Measurements from ENCODE around the gene NKAIN2. TPM values are rescaled to one million over a fixed set of nuclear protein-coding genes. Genes with fewer than 3 reads are reported as not detected.

NKAIN2 gene
- total RNA-seq, 1 experiment from 2014 or later = not detected

DNA sequence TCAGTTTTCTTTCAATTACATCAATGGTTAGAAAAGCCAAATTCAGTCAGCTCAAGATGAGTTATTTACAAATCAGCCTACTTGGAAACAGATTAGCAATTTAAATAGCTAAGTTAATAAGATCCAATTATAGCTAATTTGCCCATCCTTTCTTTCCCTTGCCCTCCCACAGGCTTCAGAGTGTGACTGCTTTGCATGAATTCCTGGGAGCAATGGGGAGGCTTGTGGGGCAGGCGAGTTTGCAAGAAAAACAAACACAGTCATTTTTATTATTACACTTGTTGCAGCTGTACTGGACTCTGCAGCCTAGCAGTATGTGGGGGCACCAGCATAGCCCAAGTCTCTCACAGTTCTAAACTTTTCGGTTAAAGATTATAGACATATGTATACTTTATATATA, 219.0 kb downstream of the NKAIN2 start (continued):
- TF ChIP-seq, protein P1, sequence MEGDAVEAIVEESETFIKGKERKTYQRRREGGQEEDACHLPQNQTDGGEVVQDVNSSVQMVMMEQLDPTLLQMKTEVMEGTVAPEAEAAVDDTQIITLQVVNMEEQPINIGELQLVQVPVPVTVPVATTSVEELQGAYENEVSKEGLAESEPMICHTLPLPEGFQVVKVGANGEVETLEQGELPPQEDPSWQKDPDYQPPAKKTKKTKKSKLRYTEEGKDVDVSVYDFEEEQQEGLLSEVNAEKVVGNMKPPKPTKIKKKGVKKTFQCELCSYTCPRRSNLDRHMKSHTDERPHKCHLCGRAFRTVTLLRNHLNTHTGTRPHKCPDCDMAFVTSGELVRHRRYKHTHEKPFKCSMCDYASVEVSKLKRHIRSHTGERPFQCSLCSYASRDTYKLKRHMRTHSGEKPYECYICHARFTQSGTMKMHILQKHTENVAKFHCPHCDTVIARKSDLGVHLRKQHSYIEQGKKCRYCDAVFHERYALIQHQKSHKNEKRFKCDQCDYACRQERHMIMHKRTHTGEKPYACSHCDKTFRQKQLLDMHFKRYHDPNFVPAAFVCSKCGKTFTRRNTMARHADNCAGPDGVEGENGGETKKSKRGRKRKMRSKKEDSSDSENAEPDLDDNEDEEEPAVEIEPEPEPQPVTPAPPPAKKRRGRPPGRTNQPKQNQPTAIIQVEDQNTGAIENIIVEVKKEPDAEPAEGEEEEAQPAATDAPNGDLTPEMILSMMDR (IDR thresholded peaks at IDR 0.05 in 2 of 3, conservative IDR thresholded peaks at IDR 0.05 in 1 of 3; ENCODE audit: borderline replicate concordance in 1 of 3, insufficient read depth in 1 of 3, low read depth in 2 of 3, low read length in 2 of 3) = no peak
- TF ChIP-seq CBX3 (IDR thresholded peaks at IDR 0.05; ENCODE audit: low read depth) (no peak), POLR2A (IDR thresholded peaks at IDR 0.05; ENCODE audit: borderline replicate concordance, extremely low read depth, insufficient read depth, insufficient read length) (no peak), SP1 (IDR thresholded peaks at IDR 0.05; ENCODE audit: low read depth) (no peak), ZFX (IDR thresholded peaks at IDR 0.05) (no peak)

GRCh38 chr6:124026694-124027093, 223.0 kb downstream of the NKAIN2 start:
- ChIA-PET CTCF (no interaction called here), POLR2A (no interaction called here), RAD21 (ENCODE audit: low non-redundant PET in 1 of 2, low total read pairs in 2 of 2, uncharacterized antibody in 2 of 2, unreplicated experiment in 2 of 2) (no interaction called here)
- no peak overlapping the region for H3K4me2 ChIP-seq (ENCODE audit: low read length)
- no peaks in the 10 kb centered on the region for H3K36me3 ChIP-seq (ENCODE audit: control insufficient read depth in 1 of 2, insufficient read depth in 2 of 2, low read length in 2 of 2)
- no peaks in the 10 kb centered on the region for H4K20me1 ChIP-seq (ENCODE audit: insufficient read depth)
- peaks cover 3% of the 10 kb centered on the region; the same call in 1 of the 2 replicates for H3K27me3 ChIP-seq (ENCODE audit: insufficient read depth, low read length)
- no peaks in the 10 kb centered on the region for H3K4me1 ChIP-seq (ENCODE audit: control insufficient read depth in 1 of 2, insufficient read depth in 2 of 2, low read length in 2 of 2)
- TF ChIP-seq FOSL1 (IDR thresholded peaks at IDR 0.05; ENCODE audit: low read depth) (no peak), EZH2phosphoT487 (IDR thresholded peaks at IDR 0.05; ENCODE audit: borderline replicate concordance) (no peak), CBX3 (IDR thresholded peaks at IDR 0.05; ENCODE audit: low read depth) (no peak), ZFX (IDR thresholded peaks at IDR 0.05) (no peak), TCF7L2 (IDR thresholded peaks at IDR 0.05; ENCODE audit: borderline replicate concordance, extremely low read depth, insufficient read depth, insufficient read length) (no peak), POLR2AphosphoS5 (IDR thresholded peaks at IDR 0.05; ENCODE audit: low read depth, low read length) (no peak), SIN3A (IDR thresholded peaks at IDR 0.05; ENCODE audit: low read depth) (no peak), SP1 (IDR thresholded peaks at IDR 0.05; ENCODE audit: low read depth) (no peak), CEBPB (IDR thresholded peaks at IDR 0.05; ENCODE audit: low read depth) (no peak), POLR2A (IDR thresholded peaks at IDR 0.05; ENCODE audit: borderline replicate concordance, extremely low read depth, insufficient read depth, insufficient read length) (no peak), EZH2 (IDR thresholded peaks at IDR 0.05) (no peak), JUND (IDR thresholded peaks at IDR 0.05) (no peak), EGR1 (IDR thresholded peaks at IDR 0.05; ENCODE audit: low read depth) (no peak)
- TF ChIP-seq, protein P2, sequence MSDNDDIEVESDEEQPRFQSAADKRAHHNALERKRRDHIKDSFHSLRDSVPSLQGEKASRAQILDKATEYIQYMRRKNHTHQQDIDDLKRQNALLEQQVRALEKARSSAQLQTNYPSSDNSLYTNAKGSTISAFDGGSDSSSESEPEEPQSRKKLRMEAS (IDR thresholded peaks at IDR 0.05) = no peak
- TF ChIP-seq, protein P1 (IDR thresholded peaks at IDR 0.05 in 2 of 3, conservative IDR thresholded peaks at IDR 0.05 in 1 of 3; ENCODE audit: borderline replicate concordance in 1 of 3, insufficient read depth in 1 of 3, low read depth in 2 of 3, low read length in 2 of 3) = no peak
- TF ChIP-seq, protein P3, sequence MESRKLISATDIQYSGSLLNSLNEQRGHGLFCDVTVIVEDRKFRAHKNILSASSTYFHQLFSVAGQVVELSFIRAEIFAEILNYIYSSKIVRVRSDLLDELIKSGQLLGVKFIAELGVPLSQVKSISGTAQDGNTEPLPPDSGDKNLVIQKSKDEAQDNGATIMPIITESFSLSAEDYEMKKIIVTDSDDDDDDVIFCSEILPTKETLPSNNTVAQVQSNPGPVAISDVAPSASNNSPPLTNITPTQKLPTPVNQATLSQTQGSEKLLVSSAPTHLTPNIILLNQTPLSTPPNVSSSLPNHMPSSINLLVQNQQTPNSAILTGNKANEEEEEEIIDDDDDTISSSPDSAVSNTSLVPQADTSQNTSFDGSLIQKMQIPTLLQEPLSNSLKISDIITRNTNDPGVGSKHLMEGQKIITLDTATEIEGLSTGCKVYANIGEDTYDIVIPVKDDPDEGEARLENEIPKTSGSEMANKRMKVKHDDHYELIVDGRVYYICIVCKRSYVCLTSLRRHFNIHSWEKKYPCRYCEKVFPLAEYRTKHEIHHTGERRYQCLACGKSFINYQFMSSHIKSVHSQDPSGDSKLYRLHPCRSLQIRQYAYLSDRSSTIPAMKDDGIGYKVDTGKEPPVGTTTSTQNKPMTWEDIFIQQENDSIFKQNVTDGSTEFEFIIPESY (IDR thresholded peaks at IDR 0.05; ENCODE audit: extremely low read depth, insufficient replicate concordance, low read length) = no peak
- no peak overlapping the region for H2AFZ ChIP-seq (ENCODE audit: low read depth, low read length, poor library complexity, severe bottlenecking)
- BruUV-seq (replicated peaks) = no TSS peak
- intact Hi-C loops (cut with micrococcal nuclease) = no loop called here
- no peak overlapping the region for H3K9ac ChIP-seq (ENCODE audit: low read length)
- no peaks in the 10 kb centered on the region for H3K9me2 ChIP-seq (ENCODE audit: insufficient read depth)
- no peak overlapping the region for H3K27ac ChIP-seq (ENCODE audit: low read depth, low read length)
- ATAC-seq (no peak), DNase-seq (ENCODE audit: low read depth, low spot score) (no peak)
- no peak overlapping the region for H3K4me3 ChIP-seq (replicated peaks in 1 of 2; ENCODE audit: low read depth in 1 of 2, low read length in 2 of 2)
- no peaks in the 10 kb centered on the region for H3K79me2 ChIP-seq (ENCODE audit: insufficient read depth, low read length)
- H3K9me3 ChIP-seq (ENCODE audit: control insufficient read depth in 1 of 2, insufficient read depth in 1 of 2, low read depth in 1 of 2, low read length in 2 of 2) = no peaks in the 10 kb centered on the region
